Rectal smooth muscle tissue (tissue), 1 donor: ENCODE measurements around the gene HOXA4.

Experiments
- H3K27ac ChIP-seq: one replicate; pipeline ENCODE4 v1.7.0; 2013; ENCODE audit warnings: low read depth, low read length, inconsistent platforms
- H3K27me3 ChIP-seq: one replicate; pipeline ENCODE4 v1.7.0; 2013; ENCODE audit warnings: low read length; ENCODE audit not compliant: control insufficient read depth, insufficient read depth
- H3K36me3 ChIP-seq: one replicate; pipeline ENCODE4 v1.7.0; 2013; ENCODE audit warnings: low read length; ENCODE audit not compliant: control insufficient read depth, insufficient read depth
- H3K4me1 ChIP-seq: one replicate; pipeline ENCODE4 v1.7.0; 2013; ENCODE audit warnings: low read length; ENCODE audit not compliant: control insufficient read depth, insufficient read depth
- H3K4me3 ChIP-seq: one replicate; pipeline ENCODE4 v1.7.0; 2013; ENCODE audit warnings: low read length
- H3K9ac ChIP-seq: one replicate; pipeline ENCODE4 v1.7.0; 2013; ENCODE audit warnings: low read length

The HOXA4 gene

DNA sequence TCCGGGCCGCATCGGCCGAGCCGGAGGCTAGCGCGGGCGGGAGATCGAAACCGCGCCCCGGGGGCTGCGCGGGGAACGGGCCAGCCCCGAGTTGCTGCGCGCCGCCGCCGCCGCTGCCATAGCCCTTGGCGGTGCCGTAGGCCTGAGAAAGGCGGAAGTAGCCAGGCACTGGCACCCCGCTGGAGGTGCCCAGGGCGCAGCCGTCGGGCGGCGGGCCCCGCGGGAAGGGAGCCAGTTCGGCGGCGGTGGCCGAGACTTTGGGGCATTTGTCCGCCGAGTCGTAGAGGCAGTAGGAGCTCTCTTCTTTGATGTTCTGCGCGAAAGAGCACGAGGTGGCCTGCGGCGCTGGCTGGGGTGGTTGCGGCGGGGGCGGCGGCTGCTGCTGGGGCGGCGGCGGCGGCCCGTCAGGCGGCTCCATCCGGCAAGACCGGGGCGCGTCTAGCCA lies 43.0 kb upstream of the HOXA4 start:
- peak overlapping the region; percentile 81 for H3K9ac ChIP-seq
- peak overlapping the region; percentile 78 for H3K4me3 ChIP-seq
- no peaks in the 10 kb centered on the region for H3K36me3 ChIP-seq
- peak overlapping the region; percentile 96 for H3K27ac ChIP-seq
- peaks cover 6% of the 10 kb centered on the region for H3K27me3 ChIP-seq
- H3K4me1 ChIP-seq = peaks cover 5% of the 10 kb centered on the region

DNA sequence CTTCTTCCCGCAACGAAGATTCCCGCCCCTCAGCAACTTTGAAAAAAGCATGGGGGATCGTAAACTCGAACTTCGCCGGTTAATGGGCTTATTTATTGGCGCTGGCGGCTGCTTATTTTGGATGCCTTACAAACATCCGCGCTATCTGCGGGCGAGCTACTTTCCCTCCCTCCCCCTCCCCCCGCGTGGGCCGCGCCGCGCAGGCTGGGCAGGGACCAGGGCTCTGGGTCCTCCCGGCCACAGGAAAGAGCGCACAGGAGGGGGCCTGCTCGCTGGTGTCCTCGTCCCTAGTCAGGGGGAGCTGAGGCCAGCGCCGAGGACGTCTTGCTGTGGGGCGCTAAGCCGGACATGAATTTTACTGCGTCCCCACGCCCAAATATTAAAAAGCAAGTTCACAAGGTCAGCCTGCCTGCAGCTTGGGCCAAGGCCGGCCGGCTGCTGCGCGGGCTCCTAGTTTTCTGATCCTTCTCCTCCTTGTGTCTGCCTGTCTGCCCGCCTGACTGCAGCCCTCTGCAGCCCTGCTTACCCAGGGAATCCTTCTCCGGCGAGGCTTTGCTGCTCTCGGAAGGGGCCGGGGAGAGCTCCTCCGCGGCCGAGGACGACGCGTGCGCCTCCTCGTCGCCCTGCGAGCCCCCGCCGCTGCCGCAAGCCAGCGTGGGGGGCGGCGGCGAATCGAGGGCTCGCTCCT lies 42.4 kb upstream of the HOXA4 start:
- Histone ChIP-seq H3K4me1 (peaks cover 5% of the 10 kb centered on the region), H3K9ac (peak overlapping the region; percentile 81), H3K36me3 (no peaks in the 10 kb centered on the region), H3K4me3 (peak overlapping the region; percentile 78), H3K27me3 (peaks cover 6% of the 10 kb centered on the region), H3K27ac (peak overlapping the region; percentile 96)

DNA sequence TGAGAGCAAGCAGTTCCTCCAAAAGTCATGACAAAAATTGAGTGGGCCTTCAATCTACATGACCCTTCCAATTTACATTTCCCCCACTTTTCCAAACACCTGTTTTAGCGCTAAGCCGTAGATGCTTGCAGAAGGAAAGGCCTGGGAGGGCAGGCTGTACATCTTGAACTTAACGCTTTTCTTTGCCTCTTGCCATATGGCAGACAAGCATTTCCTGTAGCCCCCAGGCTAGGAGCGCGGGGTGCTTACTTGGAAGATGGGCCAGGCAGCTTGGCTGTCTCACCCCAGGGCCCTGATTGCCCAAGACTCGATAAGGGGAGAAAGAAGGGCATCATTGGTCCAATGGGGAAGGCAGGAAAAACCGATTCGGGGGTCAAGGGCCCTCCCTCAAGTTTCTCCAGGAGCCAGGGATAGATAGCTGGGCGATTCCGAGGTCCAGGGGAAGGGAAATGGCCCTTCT lies 41.8 kb upstream of the HOXA4 start:
- Histone ChIP-seq H3K27me3 (peaks cover 6% of the 10 kb centered on the region), H3K4me1 (peaks cover 5% of the 10 kb centered on the region), H3K36me3 (no peaks in the 10 kb centered on the region), H3K27ac (peak overlapping the region; percentile 96), H3K4me3 (peak overlapping the region; percentile 78), H3K9ac (peak overlapping the region; percentile 74)

DNA sequence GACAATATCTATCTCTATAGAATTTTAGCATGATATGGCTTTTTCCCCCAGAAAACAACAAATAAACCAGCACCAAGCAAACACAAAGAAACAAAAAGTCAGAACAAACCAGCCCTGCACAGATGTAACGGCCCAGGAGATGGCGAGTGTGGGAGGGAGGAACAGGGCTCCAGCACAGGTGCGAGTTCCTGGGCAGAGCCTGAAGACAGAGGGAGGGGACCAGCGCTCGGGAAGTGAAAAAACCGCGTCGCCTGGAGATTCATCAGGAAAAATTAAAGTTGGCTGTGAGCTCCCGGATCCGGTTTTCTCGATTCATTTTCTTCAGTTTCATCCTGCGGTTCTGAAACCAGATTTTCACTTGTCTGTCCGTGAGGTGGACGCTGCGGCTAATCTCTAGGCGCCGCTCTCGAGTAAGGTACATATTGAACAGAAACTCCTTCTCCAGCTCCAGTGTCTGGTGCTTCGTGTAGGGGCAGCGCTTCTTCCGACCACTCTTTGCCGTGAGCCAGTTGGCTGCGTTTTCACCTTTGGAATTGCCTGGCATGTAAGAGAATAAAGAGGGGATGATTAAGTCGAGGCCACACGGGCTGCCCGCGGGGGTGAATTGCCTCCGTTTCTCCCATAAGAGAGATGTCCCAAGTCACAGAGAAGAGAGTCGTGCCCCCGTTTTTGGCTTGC lies 41.2 kb upstream of the HOXA4 start:
- Histone ChIP-seq H3K9ac (peak overlapping the region; percentile 74), H3K27me3 (peaks cover 6% of the 10 kb centered on the region), H3K27ac (peak overlapping the region; percentile 96), H3K4me3 (peak overlapping the region; percentile 78), H3K36me3 (no peaks in the 10 kb centered on the region), H3K4me1 (peaks cover 6% of the 10 kb centered on the region)

DNA sequence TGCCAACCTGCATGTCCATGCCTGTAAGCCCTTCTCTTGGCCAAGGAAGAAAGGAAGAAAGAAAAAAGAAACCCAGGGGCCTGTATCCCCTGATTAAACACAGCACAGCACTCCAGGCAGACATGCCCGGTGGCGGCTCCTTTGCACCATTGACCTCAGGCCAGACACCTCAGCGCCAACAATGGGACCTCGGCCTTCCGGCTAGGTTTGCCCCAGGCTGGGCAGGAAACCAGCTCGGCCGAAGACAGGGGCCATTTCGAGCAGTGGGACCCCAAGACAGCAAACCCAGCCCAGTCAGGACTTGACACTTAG lies 40.7 kb upstream of the HOXA4 start:
- Histone ChIP-seq H3K27ac (peak overlapping the region; percentile 96), H3K4me3 (peak overlapping the region; percentile 78)

GRCh38 chr7:27170426-27171324 lies 40.1 kb upstream of the HOXA4 start:
- Histone ChIP-seq H3K9ac (peak overlapping the region; percentile 22), H3K36me3 (no peaks in the 10 kb centered on the region), H3K27me3 (peaks cover 4% of the 10 kb centered on the region), H3K4me3 (peak overlapping the region; percentile 78), H3K27ac (peak overlapping the region; percentile 96), H3K4me1 (peaks cover 8% of the 10 kb centered on the region)

More for the DNA sequence above, 40.7 kb upstream of the HOXA4 start:
- Histone ChIP-seq H3K36me3 (no peaks in the 10 kb centered on the region), H3K9ac (peak overlapping the region; percentile 58), H3K27me3 (peaks cover 6% of the 10 kb centered on the region), H3K4me1 (peaks cover 8% of the 10 kb centered on the region)

- Histone ChIP-seq H3K27me3 (peaks cover 4% of the 10 kb centered on the region), H3K4me3 (peak overlapping the region; percentile 78), H3K27ac (peak overlapping the region; percentile 96), H3K9ac (peak overlapping the region; percentile 22), H3K4me1 (peaks cover 5% of the 10 kb centered on the region), H3K36me3 (no peaks in the 10 kb centered on the region)
Observed at GRCh38 chr7:27169658-27170425, 39.3 kb upstream of the HOXA4 start.

GRCh38 chr7:27168265-27168947 lies 37.8 kb upstream of the HOXA4 start:
- peak overlapping the region; percentile 78 for H3K4me3 ChIP-seq
- peak overlapping the region; percentile 96 for H3K27ac ChIP-seq
- H3K36me3 ChIP-seq = no peaks in the 10 kb centered on the region
- peak overlapping the region; percentile 25 for H3K9ac ChIP-seq
- peaks cover 3% of the 10 kb centered on the region for H3K4me1 ChIP-seq
- H3K27me3 ChIP-seq = peaks cover 4% of the 10 kb centered on the region

DNA sequence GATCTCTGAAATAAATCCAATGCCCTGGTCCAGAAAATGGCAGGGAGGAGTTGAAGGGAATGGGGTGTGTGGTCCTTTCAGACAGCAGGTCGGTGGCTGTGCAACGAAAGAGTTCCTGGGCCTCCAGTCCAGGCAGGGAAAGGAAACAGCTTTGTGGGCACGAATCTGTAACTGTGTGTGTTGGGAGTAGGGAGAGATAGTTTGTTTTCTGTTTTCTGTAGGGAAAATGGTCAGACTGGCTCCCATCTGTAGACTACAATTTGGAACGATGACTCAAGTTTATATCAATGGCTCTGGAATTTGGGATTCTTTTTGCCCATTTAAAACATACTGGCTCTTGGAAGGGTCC lies 37.3 kb upstream of the HOXA4 start:
- peak overlapping the region; percentile 78 for H3K4me3 ChIP-seq
- H3K36me3 ChIP-seq = no peaks in the 10 kb centered on the region
- peaks cover 3% of the 10 kb centered on the region for H3K4me1 ChIP-seq
- H3K27me3 ChIP-seq = peaks cover under 1% of the 10 kb centered on the region
- H3K27ac ChIP-seq = peak overlapping the region; percentile 96
- H3K9ac ChIP-seq = peak overlapping the region; percentile 42

DNA sequence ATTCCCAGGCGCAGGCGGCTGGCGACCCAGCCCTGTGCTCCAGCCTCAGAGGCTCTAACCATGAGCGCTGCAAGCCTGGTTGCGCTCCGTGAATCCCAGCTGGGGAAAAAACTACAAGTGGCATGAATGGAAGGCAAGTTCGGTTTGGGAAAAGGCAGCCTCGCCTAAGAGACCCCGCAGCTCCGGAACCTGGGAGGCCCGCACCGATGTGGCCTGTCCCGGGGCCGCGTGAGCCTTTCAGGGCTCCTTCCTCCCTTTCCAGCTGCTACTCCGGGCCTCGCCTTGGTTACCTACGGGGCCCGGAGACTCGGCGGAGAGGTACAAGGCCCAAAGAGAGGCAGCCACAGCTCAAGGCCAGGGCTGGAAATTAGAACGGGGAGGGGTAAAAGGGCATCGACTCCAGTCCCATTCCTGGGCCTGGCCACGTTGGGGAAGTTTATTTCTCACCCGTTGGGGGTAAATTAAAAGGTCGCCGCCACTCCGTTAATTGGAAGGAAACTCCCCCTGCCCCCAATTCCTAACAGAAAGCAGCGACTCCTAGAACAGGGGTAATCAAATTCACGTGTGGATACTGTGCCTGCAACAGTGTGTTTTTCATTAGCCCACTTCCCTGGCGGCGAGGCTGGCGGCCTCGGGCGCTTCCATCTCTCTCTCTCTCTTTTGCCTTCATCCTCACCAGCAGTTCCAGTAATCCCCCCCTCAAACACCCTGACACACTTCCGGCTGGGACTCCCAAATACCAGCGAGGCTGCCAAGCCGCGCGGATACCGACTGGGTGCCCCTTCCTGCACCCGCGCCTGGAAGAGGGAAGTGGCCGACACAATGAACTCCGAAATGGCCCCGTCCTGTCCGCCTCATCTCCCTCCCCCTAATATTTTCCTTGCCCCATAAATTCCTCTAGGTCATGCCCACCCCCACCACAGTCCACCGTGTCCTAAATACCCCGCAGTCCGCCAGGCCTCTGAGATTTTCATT lies 36.3 kb upstream of the HOXA4 start:
- Histone ChIP-seq H3K27me3 (no peaks in the 10 kb centered on the region), H3K4me1 (peaks cover 3% of the 10 kb centered on the region), H3K4me3 (peak overlapping the region; percentile 78), H3K9ac (peak overlapping the region; percentile 19), H3K36me3 (no peaks in the 10 kb centered on the region), H3K27ac (peak overlapping the region; percentile 96)
